Astrocyte of the cerebellum (primary cell): ENCODE data around the gene DOK7.

Experiments used
- DNase-seq: peaks from one replicate; pipeline ENCODE4 v3.0.0-alpha.2; 2011; ENCODE audit warnings: low read depth
- H3K4me3 ChIP-seq: 2 replicates; pipeline ENCODE4 v1.5.1; 2011; ENCODE audit warnings: mild to moderate bottlenecking, low read depth, low read length, moderate library complexity
- CTCF ChIP-seq: IDR thresholded peaks from 2 replicates; pipeline ENCODE4 v1.5.1; 2012; ENCODE audit warnings: low read length, low read depth, moderate library complexity, mild to moderate bottlenecking; ENCODE audit errors: missing control alignments
- in situ Hi-C: cut with HindIII; loops from 2 replicates; pipeline ENCODE4 v1.10.0; 2017; ENCODE audit warnings: low sequenced_read_pairs

The DOK7 gene

GRCh38 chr4:3421470-3421869 is 41.6 kb upstream of the DOK7 start:
- TF ChIP-seq CTCF = no peak
- H3K4me3 ChIP-seq = no peak overlapping the region
- in situ Hi-C loops = no loop called here
- DNase-seq = no peak

- no peak for TF ChIP-seq CTCF
- H3K4me3 ChIP-seq = no peak overlapping the region
- in situ Hi-C loops = no loop called here
- no peak for DNase-seq
Observed at GRCh38 chr4:3422241-3422801, 40.8 kb upstream of the DOK7 start.

GRCh38 chr4:3422808-3423297 is 40.3 kb upstream of the DOK7 start:
- DNase-seq = no peak
- H3K4me3 ChIP-seq = no peak overlapping the region
- no peak for TF ChIP-seq CTCF
- in situ Hi-C loops = no loop called here

GRCh38 chr4:3423406-3423805 is 39.7 kb upstream of the DOK7 start:
- no peak for TF ChIP-seq CTCF
- no peak overlapping the region for H3K4me3 ChIP-seq
- DNase-seq = no peak
- in situ Hi-C loops = no loop called here

- H3K4me3 ChIP-seq = no peak overlapping the region
- DNase-seq = no peak
- in situ Hi-C loops = no loop called here
- TF ChIP-seq CTCF = no peak
Observed at GRCh38 chr4:3423952-3424351, 39.2 kb upstream of the DOK7 start.

GRCh38 chr4:3424522-3425095 is 38.5 kb upstream of the DOK7 start:
- no peak for DNase-seq
- no peak for TF ChIP-seq CTCF
- no peak overlapping the region for H3K4me3 ChIP-seq
- in situ Hi-C loops = loop anchor here (5.0 kb wide), 1 partner anchor 48 kb away; no protein-coding TSS in a partner anchor
